ENCODE measurements around the gene LRRC41. TPM values are rescaled to one million over a fixed set of nuclear protein-coding genes. Genes with fewer than 3 reads are reported as not detected.

LRRC41 gene
- total and polyA plus RNA-seq, 12 donors, result 15.4 to 52.5 (median 41.7) TPM

GRCh38 chr1:46284058-46284457 lies 19.4 kb downstream of the LRRC41 start:
- H3K4me1 ChIP-seq, result peaks cover 0 to 15% (median 0%) of the 10 kb centered on the region in 9 donors
- H3K9me3 ChIP-seq, result no peaks in the 10 kb centered on the region
- H3K36me3 ChIP-seq, result peaks cover 0 to 100% (median 54%) of the 10 kb centered on the region in 9 donors
- H3K27me3 ChIP-seq, result no peaks in the 10 kb centered on the region
- intact Hi-C loops (cut with DNase I), result no loop called here
- no peak overlapping the region for H3K27ac ChIP-seq
- no peak overlapping the region for H3K4me3 ChIP-seq
- TF ChIP-seq CTCF (IDR thresholded peaks at IDR 0.05), result no peak
- ATAC-seq, result no peak
- no peak for DNase-seq
- 50 to 58% methylated on average over 1 of the region's 1 CpG for WGBS, 2 donors

GRCh38 chr1:46281021-46281420 lies 22.4 kb downstream of the LRRC41 start:
- TF ChIP-seq CTCF (IDR thresholded peaks at IDR 0.05), result no peak
- Histone ChIP-seq H3K4me3 (no peak overlapping the region), H3K4me1 (peaks cover 0 to 15% (median 0%) of the 10 kb centered on the region in 9 donors), H3K36me3 (peaks cover 0 to 96% (median 45%) of the 10 kb centered on the region in 9 donors), H3K27ac (no peak overlapping the region), H3K27me3 (no peaks in the 10 kb centered on the region), H3K9me3 (no peaks in the 10 kb centered on the region)
- 92 to 95% methylated on average over 14 of the region's 14 CpGs for WGBS, 2 donors
- intact Hi-C loops (cut with DNase I), result no loop called here
- no peak for DNase-seq
- ATAC-seq, result no peak

GRCh38 chr1:46280092-46280491 lies 23.3 kb downstream of the LRRC41 start:
- intact Hi-C loops (cut with DNase I), result no loop called here
- 97% methylated on average over 3 of the region's 3 CpGs for WGBS, 2 donors
- no peak for TF ChIP-seq CTCF (IDR thresholded peaks at IDR 0.05)
- Histone ChIP-seq H3K9me3 (no peaks in the 10 kb centered on the region), H3K36me3 (peaks cover 0 to 87% (median 36%) of the 10 kb centered on the region in 9 donors), H3K4me1 (peaks cover 0 to 14% (median 0%) of the 10 kb centered on the region in 9 donors), H3K4me3 (no peak overlapping the region), H3K27me3 (no peaks in the 10 kb centered on the region), H3K27ac (no peak overlapping the region)
- DNase-seq, result no peak
- ATAC-seq, result no peak

GRCh38 chr1:46278807-46279206 lies 24.6 kb downstream of the LRRC41 start:
- no peak overlapping the region for H3K4me3 ChIP-seq
- 88 to 90% methylated on average over 12 of the region's 12 CpGs for WGBS, 2 donors
- peak in 4 of 8 donors; percentile 16 to 34 (median 20) for ATAC-seq
- DNase-seq, result peak in 1 of 2 donors; percentile 11
- intact Hi-C loops (cut with DNase I), result no loop called here
- H3K27ac ChIP-seq, result no peak overlapping the region
- no peaks in the 10 kb centered on the region for H3K27me3 ChIP-seq
- no peak for TF ChIP-seq CTCF (IDR thresholded peaks at IDR 0.05)
- H3K36me3 ChIP-seq, result peaks cover 0 to 77% (median 25%) of the 10 kb centered on the region in 9 donors
- H3K9me3 ChIP-seq, result no peaks in the 10 kb centered on the region
- H3K4me1 ChIP-seq, result peaks cover 0 to 2% (median 0%) of the 10 kb centered on the region in 9 donors
